UCSD-AML1 (cell line): ENCODE data around the gene BBS10.
"Not testable (repeated sequence)": the region's sequence is repeated elsewhere in the genome, so short reads cannot be mapped to it uniquely, and the experiment has no call there.

Experiments used
- DNase-seq: peaks from one replicate; lab custom pipeline; 2025; ENCODE audit not compliant: unreplicated experiment; lab: John Stamatoyannopoulos, UW

The BBS10 gene

GRCh38 chr12:76332606-76333005, 15.6 kb downstream of the BBS10 start:
- no peak for DNase-seq

GRCh38 chr12:76329606-76330005, 18.6 kb downstream of the BBS10 start:
- DNase-seq: no peak

GRCh38 chr12:76329159-76329558, 19.1 kb downstream of the BBS10 start:
- DNase-seq: no peak

- not testable (repeated sequence) for DNase-seq
Observed at GRCh38 chr12:76319595-76320319, 28.5 kb downstream of the BBS10 start.

- DNase-seq: no peak
Observed at GRCh38 chr12:76318773-76319594, 29.2 kb downstream of the BBS10 start.

GRCh38 chr12:76317976-76318375, 30.2 kb downstream of the BBS10 start:
- DNase-seq: no peak

- DNase-seq: no peak
Observed at GRCh38 chr12:76316468-76316867, 31.7 kb downstream of the BBS10 start.

GRCh38 chr12:76313299-76313698, 34.9 kb downstream of the BBS10 start:
- no peak for DNase-seq

- DNase-seq: no peak
Observed at GRCh38 chr12:76312315-76312714, 35.9 kb downstream of the BBS10 start.

GRCh38 chr12:76311796-76312195, 36.4 kb downstream of the BBS10 start:
- no peak for DNase-seq

- no peak for DNase-seq
Observed at GRCh38 chr12:76310110-76310509, 38.1 kb downstream of the BBS10 start.

- DNase-seq: no peak
Observed at GRCh38 chr12:76308866-76309265, 39.3 kb downstream of the BBS10 start.

- no peak for DNase-seq
Observed at GRCh38 chr12:76307083-76307482, 41.1 kb downstream of the BBS10 start.

GRCh38 chr12:76303989-76304460, 44.2 kb downstream of the BBS10 start:
- no peak for DNase-seq

GRCh38 chr12:76303365-76303764, 44.9 kb downstream of the BBS10 start:
- DNase-seq: no peak

GRCh38 chr12:76300297-76300665, 47.9 kb downstream of the BBS10 start:
- DNase-seq: no peak

- no peak for DNase-seq
Observed at GRCh38 chr12:76299536-76300296, 48.5 kb downstream of the BBS10 start.
